ENCODE data around the gene TUBB. TPM values are rescaled to one million over a fixed set of nuclear protein-coding genes. Genes with fewer than 3 reads are reported as not detected.

TUBB gene
- total RNA-seq, 1 experiment from 2014 or later: 1,719 TPM

GRCh38 chr6:30696432-30696831 lies 23.7 kb upstream of the TUBB start:
- H3K14ac ChIP-seq (ENCODE audit: insufficient read depth, low read length): no peak overlapping the region
- H2BK5ac ChIP-seq (ENCODE audit: insufficient read length, low read length): no peak overlapping the region
- WGBS (ENCODE audit: extremely low coverage, insufficient read length, low lambda C conversion rate): no CpG with 5 or more reads among the region's 5 CpGs
- H3K9me3 ChIP-seq (ENCODE audit: control insufficient read depth, low read depth, low read length): no peaks in the 10 kb centered on the region
- H3K23me2 ChIP-seq (ENCODE audit: insufficient read length, low read depth, low read length, poor library complexity, severe bottlenecking): no peaks in the 10 kb centered on the region
- Mint-ChIP-seq H3K36me3 (ENCODE audit: insufficient read depth in 1 of 3, low read depth in 3 of 3) (peaks cover 7 to 21% (median 16%) of the 10 kb centered on the region in 3 experiments; a peak in 6 of 7 replicates), H3K4me3 (no peak overlapping the region), H3K4me1 (peaks cover 6 to 7% of the 10 kb centered on the region in 2 experiments), H3K9me3 (no peaks in the 10 kb centered on the region), H3K27me3 (ENCODE audit: low read depth) (no peaks in the 10 kb centered on the region; the same call in 1 of the 2 replicates), H3K27ac (no peak overlapping the region)
- H3K9ac ChIP-seq (ENCODE audit: extremely low read depth, insufficient read length, low read length): no peak overlapping the region
- no peaks in the 10 kb centered on the region for H3K27me3 ChIP-seq (ENCODE audit: insufficient read depth, low read length)
- no peak overlapping the region for H4K91ac ChIP-seq (ENCODE audit: insufficient read length, low read depth, low read length)
- H3K4me2 ChIP-seq (ENCODE audit: insufficient read depth, insufficient read length, low read length): no peak overlapping the region
- no peak overlapping the region for H4K8ac ChIP-seq (replicated peaks; ENCODE audit: insufficient read length, low read depth, low read length)
- no peak overlapping the region for H2BK20ac ChIP-seq (ENCODE audit: low read depth, low read length, poor library complexity, severe bottlenecking)
- H2BK12ac ChIP-seq (ENCODE audit: insufficient read length, low read depth, low read length): no peak overlapping the region
- no peaks in the 10 kb centered on the region for H4K20me1 ChIP-seq (ENCODE audit: control insufficient read depth, insufficient read depth, insufficient read length)
- H3K79me2 ChIP-seq (ENCODE audit: insufficient read depth, low read length): no peaks in the 10 kb centered on the region
- TF ChIP-seq CTCF (conservative IDR thresholded peaks at IDR 0.05): no peak
- H3K18ac ChIP-seq (ENCODE audit: insufficient read length, low read depth, low read length): no peak overlapping the region
- H3K4me1 ChIP-seq (ENCODE audit: insufficient read depth, low read length): peaks cover 2% of the 10 kb centered on the region; the same call in 1 of the 2 replicates
- H3K4ac ChIP-seq (ENCODE audit: low read depth, low read length): no peak overlapping the region
- H3K79me1 ChIP-seq (ENCODE audit: insufficient read depth, low read depth, low read length, poor library complexity, severe bottlenecking): no peaks in the 10 kb centered on the region
- no peak overlapping the region for H2BK120ac ChIP-seq (ENCODE audit: low read depth, low read length, poor library complexity, severe bottlenecking)
- no peak overlapping the region for H2AFZ ChIP-seq (ENCODE audit: low read length)
- no peak overlapping the region for H2BK15ac ChIP-seq (ENCODE audit: low read depth, low read length)
- no peak overlapping the region for H3K23ac ChIP-seq (ENCODE audit: insufficient read length, low read depth, low read length)
- H3K56ac ChIP-seq (ENCODE audit: insufficient read length, low read depth, low read length): no peak overlapping the region
- DNase-seq: no peak
- H3K27ac ChIP-seq (ENCODE audit: insufficient read length, low read depth, low read length): no peak overlapping the region
- H3T11ph ChIP-seq (ENCODE audit: low read length): no peak overlapping the region
- no peak overlapping the region for H2AK5ac ChIP-seq (ENCODE audit: insufficient read length, low read length)
- no peak overlapping the region for H4K5ac ChIP-seq (ENCODE audit: insufficient read length, low read depth, low read length)
